BLaER1 (cell line): ENCODE measurements around the gene RASGRP3.

Experiments used
- H3K27ac ChIP-seq: shearing (Covaris generic); formaldehyde crosslinking; 2 replicates; pipeline ENCODE4 v1.8.1; 2022
- H3K27me3 ChIP-seq: shearing (Covaris generic); formaldehyde crosslinking; 2 replicates; pipeline ENCODE4 v1.8.1; 2022
- H3K36me3 ChIP-seq: shearing (Covaris generic); formaldehyde crosslinking; 2 replicates; pipeline ENCODE4 v1.8.1; 2022
- H3K4me1 ChIP-seq: shearing (Covaris generic); formaldehyde crosslinking; 2 replicates; pipeline ENCODE4 v1.8.1; 2022
- H3K4me2 ChIP-seq: shearing (Covaris generic); formaldehyde crosslinking; 2 replicates; pipeline ENCODE4 v1.8.1; 2022
- H3K4me3 ChIP-seq: shearing (Covaris generic); formaldehyde crosslinking; 2 replicates; pipeline ENCODE4 v1.8.1; 2022
- H3K9ac ChIP-seq: shearing (Covaris generic); formaldehyde crosslinking; 2 replicates; pipeline ENCODE4 v1.8.1; 2022
- H3K9me3 ChIP-seq: shearing (Covaris generic); formaldehyde crosslinking; 2 replicates; pipeline ENCODE4 v1.8.1; 2022
- H4K20me1 ChIP-seq: shearing (Covaris generic); formaldehyde crosslinking; 2 replicates; pipeline ENCODE4 v1.8.1; 2022
- Cebpa-rat ChIP-seq: shearing (Covaris generic); IDR thresholded peaks from 2 replicates; pipeline ENCODE4 v1.8.1; 2022

Gene RASGRP3

GRCh38 chr2:33491441-33492084 lies 15.1 kb downstream of the RASGRP3 start:
- H3K4me1 ChIP-seq, result peaks cover 11% of the 10 kb centered on the region

GRCh38 chr2:33492399-33493134 lies 16.1 kb downstream of the RASGRP3 start:
- Histone ChIP-seq H3K9ac (no peak overlapping the region), H3K4me3 (no peak overlapping the region), H3K4me1 (peaks cover 11% of the 10 kb centered on the region), H3K4me2 (no peak overlapping the region), H3K27me3 (no peaks in the 10 kb centered on the region), H3K27ac (no peak overlapping the region), H3K36me3 (no peaks in the 10 kb centered on the region), H4K20me1 (no peaks in the 10 kb centered on the region), H3K9me3 (peaks cover 4% of the 10 kb centered on the region; the same call in 1 of the 2 replicates)
- TF ChIP-seq Cebpa-rat, result no peak

More at GRCh38 chr2:33491441-33492084, 15.1 kb downstream of the RASGRP3 start:
- Histone ChIP-seq H3K27ac (no peak overlapping the region), H3K27me3 (no peaks in the 10 kb centered on the region), H3K36me3 (no peaks in the 10 kb centered on the region), H3K4me3 (no peak overlapping the region), H3K9ac (no peak overlapping the region), H3K4me2 (no peak overlapping the region), H3K9me3 (peaks cover 14% of the 10 kb centered on the region), H4K20me1 (no peaks in the 10 kb centered on the region)
- no peak for TF ChIP-seq Cebpa-rat

GRCh38 chr2:33494155-33494779 lies 17.8 kb downstream of the RASGRP3 start:
- H3K4me3 ChIP-seq, result no peak overlapping the region
- no peaks in the 10 kb centered on the region for H3K36me3 ChIP-seq
- H3K4me2 ChIP-seq, result no peak overlapping the region
- H4K20me1 ChIP-seq, result no peaks in the 10 kb centered on the region
- no peaks in the 10 kb centered on the region for H3K27me3 ChIP-seq
- no peak for TF ChIP-seq Cebpa-rat
- H3K4me1 ChIP-seq, result peaks cover 11% of the 10 kb centered on the region
- H3K27ac ChIP-seq, result no peak overlapping the region
- H3K9me3 ChIP-seq, result no peaks in the 10 kb centered on the region
- no peak overlapping the region for H3K9ac ChIP-seq

GRCh38 chr2:33494877-33495641 lies 18.6 kb downstream of the RASGRP3 start:
- Histone ChIP-seq H3K4me1 (peaks cover 5% of the 10 kb centered on the region), H3K36me3 (no peaks in the 10 kb centered on the region), H3K9me3 (no peaks in the 10 kb centered on the region), H3K4me2 (no peak overlapping the region), H3K27ac (no peak overlapping the region), H3K4me3 (no peak overlapping the region), H4K20me1 (no peaks in the 10 kb centered on the region), H3K9ac (no peak overlapping the region), H3K27me3 (no peaks in the 10 kb centered on the region)
- TF ChIP-seq Cebpa-rat, result no peak

GRCh38 chr2:33495683-33496082 lies 19.2 kb downstream of the RASGRP3 start:
- Histone ChIP-seq H3K27me3 (no peaks in the 10 kb centered on the region), H3K4me2 (no peak overlapping the region), H3K9me3 (no peaks in the 10 kb centered on the region), H3K4me1 (no peaks in the 10 kb centered on the region), H4K20me1 (no peaks in the 10 kb centered on the region), H3K4me3 (no peak overlapping the region), H3K9ac (no peak overlapping the region), H3K36me3 (no peaks in the 10 kb centered on the region), H3K27ac (no peak overlapping the region)
- no peak for TF ChIP-seq Cebpa-rat

- H3K9me3 ChIP-seq, result no peaks in the 10 kb centered on the region
- no peak for TF ChIP-seq Cebpa-rat
- no peaks in the 10 kb centered on the region for H4K20me1 ChIP-seq
- no peaks in the 10 kb centered on the region for H3K36me3 ChIP-seq
- H3K27ac ChIP-seq, result no peak overlapping the region
- H3K4me1 ChIP-seq, result no peaks in the 10 kb centered on the region
- no peaks in the 10 kb centered on the region for H3K27me3 ChIP-seq
- no peak overlapping the region for H3K9ac ChIP-seq
- H3K4me2 ChIP-seq, result no peak overlapping the region
- no peak overlapping the region for H3K4me3 ChIP-seq
These were observed 19.7 kb downstream of the RASGRP3 start for GRCh38 chr2:33496150-33496549.

- TF ChIP-seq Cebpa-rat, result no peak
- H3K27ac ChIP-seq, result no peak overlapping the region
- no peaks in the 10 kb centered on the region for H3K9me3 ChIP-seq
- H4K20me1 ChIP-seq, result no peaks in the 10 kb centered on the region
- H3K27me3 ChIP-seq, result no peaks in the 10 kb centered on the region
- H3K4me1 ChIP-seq, result no peaks in the 10 kb centered on the region
- H3K9ac ChIP-seq, result no peak overlapping the region
- H3K4me3 ChIP-seq, result no peak overlapping the region
- H3K4me2 ChIP-seq, result no peak overlapping the region
- no peaks in the 10 kb centered on the region for H3K36me3 ChIP-seq
These were observed 20.3 kb downstream of the RASGRP3 start for GRCh38 chr2:33496726-33497125.

GRCh38 chr2:33497221-33497650 lies 20.8 kb downstream of the RASGRP3 start:
- Histone ChIP-seq H3K36me3 (no peaks in the 10 kb centered on the region), H3K27me3 (no peaks in the 10 kb centered on the region), H3K4me2 (no peak overlapping the region), H3K9ac (no peak overlapping the region), H4K20me1 (no peaks in the 10 kb centered on the region), H3K4me1 (no peaks in the 10 kb centered on the region), H3K9me3 (no peaks in the 10 kb centered on the region), H3K27ac (no peak overlapping the region), H3K4me3 (no peak overlapping the region)
- no peak for TF ChIP-seq Cebpa-rat

GRCh38 chr2:33498291-33498956 lies 22.0 kb downstream of the RASGRP3 start:
- Histone ChIP-seq H3K9ac (no peak overlapping the region), H3K4me3 (no peak overlapping the region), H3K27me3 (no peaks in the 10 kb centered on the region), H3K36me3 (no peaks in the 10 kb centered on the region), H4K20me1 (no peaks in the 10 kb centered on the region), H3K4me1 (no peaks in the 10 kb centered on the region), H3K27ac (no peak overlapping the region), H3K4me2 (no peak overlapping the region), H3K9me3 (no peaks in the 10 kb centered on the region)
- TF ChIP-seq Cebpa-rat, result no peak
